SH-SY5Y (cell line): ENCODE results near the gene EIF4G3.

Experiments used
- GATA2 ChIP-seq: IDR thresholded peaks from 2 replicates; pipeline ENCODE4 v1.6.1; 2011; ENCODE audit warnings: mild to moderate bottlenecking, low read depth, low read length
- GATA3 ChIP-seq: IDR thresholded peaks from 2 replicates; pipeline ENCODE4 v1.6.1; 2011; ENCODE audit warnings: low read depth, mild to moderate bottlenecking, low read length, moderate library complexity

DNA sequence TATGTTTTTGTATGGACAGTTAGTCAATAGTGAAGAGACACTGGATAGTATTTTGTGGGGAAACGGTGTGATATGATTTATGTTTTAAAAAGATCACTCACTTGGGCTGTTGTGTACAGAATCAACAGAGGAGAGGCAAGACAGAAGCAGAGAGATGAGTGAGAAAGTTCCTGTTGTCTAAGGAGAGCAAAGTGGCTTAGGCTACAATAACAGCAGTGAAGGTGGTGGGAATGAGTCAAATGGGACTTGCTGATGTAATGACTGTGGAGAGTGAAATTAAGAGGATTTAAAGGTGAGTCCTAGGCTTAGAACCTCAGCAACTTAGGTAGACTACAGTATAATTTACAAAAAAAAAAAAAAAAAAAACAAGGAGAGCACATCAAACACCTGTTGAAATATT lies 220.4 kb downstream of the EIF4G3 start:
- no peak for TF ChIP-seq GATA2
- no peak for TF ChIP-seq GATA3
